Right ventricle myocardium superior (tissue), 1 donor: ENCODE measurements around the gene HTRA1. TPM values are rescaled to one million over a fixed set of nuclear protein-coding genes. Genes with fewer than 3 reads are reported as not detected.

ENCODE experiments used
- ATAC-seq: fragments of 200-7000 bp; cut with Tn5 transposase; one replicate; pipeline ENCODE4 v1.9.1; 2020; ENCODE audit warnings: mild to moderate bottlenecking; ENCODE audit not compliant: poor library complexity
- DNase-seq: peaks from one replicate; pipeline ENCODE4 v3.0.0-alpha.2; 2020
- intact Hi-C: fragments of 100-400 bp; cut with DNase I; formaldehyde crosslinking; loops from one replicate; pipeline ENCODE4 v1.11.2; 2022
- total RNA-seq: library from RNA; stranded (reverse); fragmentation: NEBNext Ultra II Directional; extraction: Animal tissue kit (Norgen Biotek cat#: 25700); gene quantifications from one replicate; pipeline ENCODE4 v1.2.1, GENCODE V29; 2021
- donor health status: DM: no; HTN: yes; CAD: no; lungs with severe emphysema.

Gene HTRA1
- total RNA-seq, 1 donor from 2014 or later = 40.9 TPM

- ATAC-seq = peak; percentile 65
- DNase-seq = peak; percentile 33
Measured at GRCh38 chr10:122487174-122487765, 25.9 kb downstream of the HTRA1 start.

GRCh38 chr10:122490268-122490667 is 28.9 kb downstream of the HTRA1 start:
- no peak for DNase-seq
- no peak for ATAC-seq
- intact Hi-C loops = no loop called here

More at GRCh38 chr10:122487174-122487765, 25.9 kb downstream of the HTRA1 start:
- intact Hi-C loops = no loop called here

- ATAC-seq = no peak
- intact Hi-C loops = no loop called here
- no peak for DNase-seq
Measured at GRCh38 chr10:122490786-122491680, 29.7 kb downstream of the HTRA1 start.

- intact Hi-C loops = no loop called here
- ATAC-seq (no peak), DNase-seq (no peak)
Measured at GRCh38 chr10:122492006-122492405, 30.7 kb downstream of the HTRA1 start.

DNA sequence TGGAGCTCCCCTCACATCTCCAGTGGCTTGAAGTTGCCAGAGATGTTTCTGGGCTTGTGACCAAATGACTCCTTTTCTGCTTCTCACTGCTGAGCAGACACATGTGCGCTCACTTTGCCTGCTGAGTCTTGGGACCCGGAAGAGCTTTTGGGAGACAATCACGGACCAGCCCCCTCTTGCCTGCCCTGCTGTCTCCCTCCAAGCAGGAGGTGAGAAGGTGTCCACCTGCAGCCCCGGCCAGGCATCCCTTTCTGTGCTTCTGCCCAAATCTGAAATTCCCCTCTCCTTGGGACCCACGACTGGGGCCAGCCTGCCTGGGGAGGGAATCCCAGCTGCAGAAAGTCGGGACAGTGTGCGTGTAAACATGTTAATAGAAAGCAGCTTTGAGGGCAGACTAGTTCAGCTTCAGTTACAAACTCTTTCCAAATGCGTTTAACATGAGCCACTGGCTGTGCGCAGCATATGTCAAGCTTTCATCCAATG is 31.7 kb downstream of the HTRA1 start:
- DNase-seq = peak; percentile 52
- ATAC-seq = peak; percentile 62

DNA sequence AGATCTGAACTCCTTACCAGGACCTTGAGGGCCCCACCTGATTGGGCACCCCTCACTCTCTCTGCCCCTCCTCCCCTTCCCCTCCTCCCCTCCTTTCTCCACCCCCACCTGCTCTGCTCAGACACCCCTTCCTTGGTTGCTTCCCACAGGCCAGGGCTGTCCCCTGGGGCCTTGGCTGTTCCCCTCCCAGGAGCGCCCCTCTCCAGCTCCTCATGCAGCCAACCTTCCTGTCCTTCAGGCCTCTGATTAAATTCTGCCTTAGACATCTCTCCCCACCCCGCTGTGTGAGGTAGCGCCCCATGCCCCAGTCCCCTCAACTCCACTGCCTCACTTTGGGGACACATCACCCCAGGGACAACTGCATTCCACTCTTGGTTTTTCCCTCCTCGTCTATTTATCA is 32.4 kb downstream of the HTRA1 start:
- intact Hi-C loops = no loop called here
- ATAC-seq (no peak), DNase-seq (no peak)

More for the DNA sequence above, 31.7 kb downstream of the HTRA1 start:
- intact Hi-C loops = no loop called here

GRCh38 chr10:122494173-122494820 is 32.9 kb downstream of the HTRA1 start:
- ATAC-seq (no peak), DNase-seq (no peak)
- intact Hi-C loops = no loop called here

DNA sequence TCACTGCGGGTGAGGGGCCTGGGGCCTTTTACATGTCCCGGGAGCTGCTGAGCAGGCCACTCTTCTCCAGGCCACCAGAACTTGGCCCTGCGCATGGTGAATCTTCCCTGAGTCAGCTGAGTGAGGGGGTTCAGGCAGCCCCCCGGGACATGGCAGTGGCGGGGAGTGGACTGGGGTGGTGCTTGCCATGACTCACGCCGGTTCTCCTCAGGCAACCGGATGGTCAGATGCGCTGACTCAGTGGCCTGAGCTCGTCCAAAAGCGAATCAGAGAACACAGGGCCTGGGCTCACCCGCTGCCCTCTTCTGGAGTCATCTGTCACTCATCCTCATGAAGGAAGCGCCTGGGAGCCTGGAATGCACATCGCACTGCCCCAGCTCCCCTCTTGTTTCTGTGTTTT is 33.5 kb downstream of the HTRA1 start:
- ATAC-seq (peak; percentile 16), DNase-seq (peak; percentile 70)
- intact Hi-C loops = no loop called here

GRCh38 chr10:122495406-122496340 is 34.3 kb downstream of the HTRA1 start:
- intact Hi-C loops = no loop called here
- no peak for DNase-seq

DNA sequence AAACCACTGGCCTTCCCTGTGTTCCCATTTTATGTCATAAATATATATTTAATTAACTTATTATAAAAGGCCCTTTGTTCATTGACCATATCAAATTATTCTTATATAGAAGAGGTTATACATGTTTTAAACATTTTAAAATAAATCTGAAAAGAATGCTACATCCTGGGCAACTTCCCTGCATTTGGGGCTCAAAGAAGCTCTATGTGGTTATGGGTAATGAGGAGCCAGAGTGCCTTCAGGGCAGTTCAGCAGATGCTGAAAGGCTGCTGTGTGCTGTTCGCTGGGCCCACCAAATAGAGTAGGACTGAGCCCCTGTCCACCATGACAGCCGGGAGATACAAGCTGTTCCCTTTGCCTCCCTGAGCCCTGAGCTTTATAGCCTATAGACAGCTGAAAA is 35.9 kb downstream of the HTRA1 start:
- DNase-seq = peak; percentile 4
- ATAC-seq = no peak
- intact Hi-C loops = no loop called here

More at GRCh38 chr10:122495406-122496340, 34.3 kb downstream of the HTRA1 start:
- ATAC-seq = peak; percentile 29

DNA sequence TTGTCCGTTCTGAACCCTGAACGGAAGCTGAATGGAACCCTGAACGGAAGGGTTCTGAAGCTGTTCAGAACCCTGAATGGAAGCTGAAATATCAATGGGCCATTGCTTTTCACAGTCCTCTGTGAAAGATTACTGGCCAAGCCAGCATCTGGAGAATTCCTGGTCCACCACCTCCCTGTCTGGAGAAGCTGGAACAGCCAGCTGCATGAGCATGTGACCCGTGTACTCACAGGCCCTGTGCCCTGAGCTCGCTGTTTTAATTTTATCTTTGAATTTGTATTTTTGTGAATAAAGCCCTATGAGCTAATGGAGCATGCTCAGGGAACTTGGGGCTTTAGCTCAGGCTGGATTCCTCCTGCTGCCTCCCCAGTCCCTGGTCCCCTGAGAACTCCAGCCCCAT is 37.2 kb downstream of the HTRA1 start:
- intact Hi-C loops = no loop called here
- DNase-seq (peak; percentile 56), ATAC-seq (peak; percentile 71)

GRCh38 chr10:122499012-122499411 is 37.7 kb downstream of the HTRA1 start:
- intact Hi-C loops = no loop called here
- ATAC-seq (peak; percentile 11), DNase-seq (peak; percentile 55)

- intact Hi-C loops = no loop called here
- ATAC-seq (peak; percentile 75), DNase-seq (peak; percentile 64)
Measured at GRCh38 chr10:122499491-122499941, 38.2 kb downstream of the HTRA1 start.

DNA sequence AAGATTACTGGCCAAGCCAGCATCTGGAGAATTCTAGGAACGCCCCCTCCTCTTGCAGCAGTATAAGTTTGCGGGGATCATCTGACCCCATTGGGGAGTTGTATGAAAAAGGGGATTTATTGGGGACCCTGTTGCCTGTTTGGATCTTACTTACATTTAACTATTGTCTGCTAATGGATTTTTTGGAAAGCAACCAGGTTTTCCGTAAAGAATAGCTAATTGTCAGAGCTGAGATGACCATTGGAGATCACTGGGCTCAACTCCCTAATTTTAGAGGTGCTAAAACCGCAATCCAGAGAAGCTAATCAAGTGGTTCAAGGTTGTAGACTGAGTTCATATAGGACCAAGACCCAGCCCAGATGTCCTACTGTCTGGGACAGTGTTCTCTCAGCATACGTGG is 38.8 kb downstream of the HTRA1 start:
- intact Hi-C loops = no loop called here
- ATAC-seq (no peak), DNase-seq (no peak)

DNA sequence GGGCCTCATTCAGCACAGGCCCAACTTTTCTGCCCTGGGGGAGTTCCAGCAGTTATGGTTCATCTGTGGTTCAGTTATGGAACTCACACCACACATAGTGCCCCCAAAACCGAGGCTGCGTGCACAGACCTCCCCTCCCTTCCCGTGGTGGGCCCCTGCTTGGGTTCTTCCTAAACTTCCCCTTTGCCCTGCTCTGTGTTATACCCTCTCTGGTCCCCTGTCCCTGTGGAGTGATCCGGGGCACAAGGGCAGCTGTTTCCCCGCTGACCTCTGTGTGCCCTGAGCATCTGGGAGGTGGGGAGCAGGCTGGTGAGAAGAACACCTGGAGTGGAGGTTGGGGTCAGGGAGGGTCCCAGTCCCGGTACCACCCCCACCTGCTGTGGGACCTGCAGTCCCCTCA is 39.4 kb downstream of the HTRA1 start:
- DNase-seq (peak; percentile 26), ATAC-seq (no peak)
- intact Hi-C loops = no loop called here

GRCh38 chr10:122503012-122503411 is 41.7 kb downstream of the HTRA1 start:
- DNase-seq (peak; percentile 34), ATAC-seq (no peak)
- intact Hi-C loops = no loop called here

GRCh38 chr10:122503886-122504609 is 42.7 kb downstream of the HTRA1 start:
- peak; percentile 35 for DNase-seq
- no peak for ATAC-seq
- intact Hi-C loops = no loop called here

DNA sequence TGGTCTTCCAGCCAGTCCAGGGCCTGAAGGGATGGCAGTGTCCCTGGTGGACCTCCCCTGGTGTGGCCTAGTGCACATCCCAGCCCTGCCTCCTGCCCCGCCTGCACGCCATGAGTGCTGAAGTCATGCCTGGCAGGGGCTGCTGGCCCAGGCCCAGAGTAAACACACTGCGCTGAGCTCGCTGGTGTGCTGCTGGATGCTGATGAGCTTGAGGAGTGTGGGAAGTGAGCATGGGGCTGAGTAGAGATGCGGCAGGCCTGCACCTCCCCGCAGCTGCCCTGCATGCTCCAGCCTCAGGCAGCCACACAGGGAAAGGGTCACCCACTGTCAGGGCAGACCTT is 43.2 kb downstream of the HTRA1 start:
- intact Hi-C loops = no loop called here
- ATAC-seq = peak; percentile 98
- DNase-seq = peak; percentile 95
